NCI-H1048 (cell line): Measurements from ENCODE around the gene ENTR1.
"Not testable (repeated sequence)": the region's sequence is repeated elsewhere in the genome, so short reads cannot be mapped to it uniquely, and the experiment has no call there.

ENCODE experiments used
- DNase-seq: peaks from one replicate; lab custom pipeline; 2025; lab: John Stamatoyannopoulos, UW

Gene ENTR1

GRCh38 chr9:136419092-136419420, 8.6 kb upstream of the ENTR1 start:
- DNase-seq, result no peak

- DNase-seq, result no peak
Measured at GRCh38 chr9:136418182-136419091, 8.0 kb upstream of the ENTR1 start.

GRCh38 chr9:136416914-136417313, 6.5 kb upstream of the ENTR1 start:
- no peak for DNase-seq

- DNase-seq, result no peak
Measured at GRCh38 chr9:136416427-136416826, 6.0 kb upstream of the ENTR1 start.

- DNase-seq, result no peak
Measured at GRCh38 chr9:136412962-136413361, 2.5 kb upstream of the ENTR1 start.

- DNase-seq, result no peak
Measured at GRCh38 chr9:136411378-136411777, 964 bp upstream of the ENTR1 start.

- DNase-seq, result no peak
Measured at GRCh38 chr9:136409557-136410455, 608 bp downstream of the ENTR1 start.

GRCh38 chr9:136407911-136408310, 2.5 kb downstream of the ENTR1 start:
- DNase-seq, result no peak

GRCh38 chr9:136407061-136407460, 3.4 kb downstream of the ENTR1 start:
- DNase-seq, result not testable (repeated sequence)

- not testable (repeated sequence) for DNase-seq
Measured at GRCh38 chr9:136405904-136406303, 4.5 kb downstream of the ENTR1 start.

GRCh38 chr9:136405481-136405880, 4.9 kb downstream of the ENTR1 start:
- DNase-seq, result no peak

- DNase-seq, result no peak
Measured at GRCh38 chr9:136404801-136405136, 5.6 kb downstream of the ENTR1 start.

- DNase-seq, result no peak
Measured at GRCh38 chr9:136403915-136404800, 6.3 kb downstream of the ENTR1 start.

- DNase-seq, result no peak
Measured at GRCh38 chr9:136403538-136403914, 6.9 kb downstream of the ENTR1 start.

GRCh38 chr9:136402067-136402466, 8.3 kb downstream of the ENTR1 start:
- DNase-seq, result no peak

GRCh38 chr9:136401173-136401922, 9.1 kb downstream of the ENTR1 start:
- DNase-seq, result no peak

GRCh38 chr9:136400038-136400834, 10.2 kb downstream of the ENTR1 start, which contains the start of gene SNAPC4:
TSS of gene SNAPC4 (minus strand) at chr9:136400170. CDS start at chr9:136398428, 1,742 bp downstream.
- peak; percentile 81 for DNase-seq

- DNase-seq, result no peak
Measured at GRCh38 chr9:136399176-136400037, 11.0 kb downstream of the ENTR1 start.

- DNase-seq, result no peak
Measured at GRCh38 chr9:136398286-136398685, 12.1 kb downstream of the ENTR1 start.
